WTC11 (cell line): ENCODE data around the gene PSMD4. TPM values are rescaled to one million over a fixed set of nuclear protein-coding genes. Genes with fewer than 3 reads are reported as not detected.
A peak's percentile ranks its signal among the peaks of the same experiment; 100 is the strongest.

ENCODE experiments used
- ATAC-seq: fragments of 200-7000 bp; cut with Tn5 transposase; 2 replicates; pipeline ENCODE4 v1.10.0; 2021; ENCODE audit warnings: mild to moderate bottlenecking, moderate library complexity
- CTCF ChIA-PET: fragments of 300-600 bp; sonication (Branson Sonifier 250); formaldehyde crosslinking; loops from one replicate; lab custom pipeline; 2021; ENCODE audit warnings: antibody characterized with exemption; lab: Charles Lee
- POLR2A ChIA-PET: fragments of 350-600 bp; sonication (Branson Sonifier 250); formaldehyde crosslinking; loops from one replicate; lab custom pipeline; 2021; ENCODE audit warnings: antibody characterized with exemption; lab: Charles Lee
- DNase-seq: peaks from one replicate; pipeline ENCODE4 v3.0.0; 2021; ENCODE audit warnings: low spot score
- H3K27ac Mint-ChIP-seq: 2 replicates; pipeline ENCODE4 v1.8.0; 2021; ENCODE audit warnings: mixed read lengths
- H3K27me3 Mint-ChIP-seq: 2 replicates; pipeline ENCODE4 v1.8.0; 2021; ENCODE audit warnings: low read depth, mild to moderate bottlenecking, moderate library complexity, mixed read lengths
- H3K36me3 Mint-ChIP-seq: 2 replicates; pipeline ENCODE4 v1.8.0; 2021; ENCODE audit warnings: mixed read lengths
- H3K4me1 Mint-ChIP-seq: 2 replicates; pipeline ENCODE4 v1.8.0; 2022; ENCODE audit warnings: mixed read lengths
- H3K4me3 Mint-ChIP-seq: 2 replicates; pipeline ENCODE4 v1.8.0; 2021; ENCODE audit warnings: mild to moderate bottlenecking, moderate library complexity, mixed read lengths
- H3K9me3 Mint-ChIP-seq: 2 replicates; pipeline ENCODE4 v1.8.0; 2021; ENCODE audit warnings: mixed read lengths
- AR ChIP-seq: fragments of 250-450 bp; sonication (Bioruptor Pico); IDR thresholded peaks from 2 replicates; pipeline ENCODE4 v1.9.0; 2021; ENCODE audit warnings: mild to moderate bottlenecking
- CREB1 ChIP-seq: sonication (generic); formaldehyde crosslinking; IDR thresholded peaks from 2 replicates; pipeline ENCODE4 v1.8.0; 2023; ENCODE audit warnings: mild to moderate bottlenecking, missing genetic modification reagents
- CREM ChIP-seq: sonication (generic); formaldehyde crosslinking; IDR thresholded peaks from 2 replicates; pipeline ENCODE4 v1.8.1; 2022; ENCODE audit warnings: mild to moderate bottlenecking, missing genetic modification reagents, moderate library complexity
- ELF4 ChIP-seq: sonication (generic); formaldehyde crosslinking; IDR thresholded peaks from 2 replicates; pipeline ENCODE4 v1.8.1; 2022; ENCODE audit warnings: low read depth, mild to moderate bottlenecking, moderate library complexity, missing genetic modification reagents
- FOXK1 ChIP-seq: sonication (generic); formaldehyde crosslinking; IDR thresholded peaks from 2 replicates; pipeline ENCODE4 v1.8.0; 2022; ENCODE audit warnings: mild to moderate bottlenecking, moderate library complexity, missing genetic modification reagents
- FOXP1 ChIP-seq: sonication (generic); formaldehyde crosslinking; IDR thresholded peaks from 2 replicates; pipeline ENCODE4 v1.8.0; 2022; ENCODE audit warnings: missing genetic modification reagents, mild to moderate bottlenecking, moderate library complexity, borderline replicate concordance
- HMGA2 ChIP-seq: fragments of 250-450 bp; sonication (Bioruptor Pico); IDR thresholded peaks from 2 replicates; pipeline ENCODE4 v1.4.0; 2021; ENCODE audit warnings: mild to moderate bottlenecking, moderate library complexity
- MLX ChIP-seq: sonication (generic); formaldehyde crosslinking; IDR thresholded peaks from 2 replicates; pipeline ENCODE4 v1.8.1; 2023; ENCODE audit warnings: mild to moderate bottlenecking, missing genetic modification reagents, moderate library complexity
- NR1H2 ChIP-seq: sonication (generic); formaldehyde crosslinking; IDR thresholded peaks from 2 replicates; pipeline ENCODE4 v1.9.0; 2021; ENCODE audit warnings: mild to moderate bottlenecking, moderate library complexity, missing genetic modification reagents
- NR2C2 ChIP-seq: sonication (generic); formaldehyde crosslinking; IDR thresholded peaks from 2 replicates; pipeline ENCODE4 v1.8.0; 2022; ENCODE audit warnings: mild to moderate bottlenecking, missing genetic modification reagents
- OVOL2 ChIP-seq: fragments of 250-450 bp; sonication (Bioruptor Pico); IDR thresholded peaks from 2 replicates; pipeline ENCODE4 v1.9.0; 2021; ENCODE audit warnings: mild to moderate bottlenecking, borderline replicate concordance
- TEAD1 ChIP-seq: sonication (generic); formaldehyde crosslinking; IDR thresholded peaks from 2 replicates; pipeline ENCODE4 v1.8.0; 2022; ENCODE audit warnings: mild to moderate bottlenecking, missing genetic modification reagents
- ZBTB21 ChIP-seq: sonication (generic); formaldehyde crosslinking; IDR thresholded peaks from 2 replicates; pipeline ENCODE4 v1.8.1; 2023; ENCODE audit warnings: mild to moderate bottlenecking, missing genetic modification reagents, borderline replicate concordance
- ZNF121 ChIP-seq: sonication (generic); formaldehyde crosslinking; IDR thresholded peaks from 2 replicates; pipeline ENCODE4 v1.8.0; 2023; ENCODE audit warnings: missing genetic modification reagents
- ZNF219 ChIP-seq: sonication (generic); formaldehyde crosslinking; IDR thresholded peaks from 2 replicates; pipeline ENCODE4 v1.8.0; 2023; ENCODE audit warnings: missing genetic modification reagents, mild to moderate bottlenecking, borderline replicate concordance
- ZNF396 ChIP-seq: fragments of 250-450 bp; sonication (Bioruptor Pico); IDR thresholded peaks from 2 replicates; pipeline ENCODE4 v1.8.0; 2021; ENCODE audit warnings: mild to moderate bottlenecking, moderate library complexity, borderline replicate concordance
- ZNF671 ChIP-seq: fragments of 250-450 bp; sonication (Bioruptor Pico); IDR thresholded peaks from 2 replicates; pipeline ENCODE4 v1.8.0; 2021; ENCODE audit warnings: mild to moderate bottlenecking
- total RNA-seq: library from RNA; stranded (reverse); gene quantifications from 3 replicates; pipeline ENCODE4 v1.2.3, GENCODE V29; 2021
- TF ChIP-seq, protein P1 (sequence below): sonication (generic); formaldehyde crosslinking; IDR thresholded peaks from 2 replicates; pipeline ENCODE4 v1.8.0; 2023; ENCODE audit warnings: missing genetic modification reagents, mild to moderate bottlenecking, borderline replicate concordance
- TF ChIP-seq, protein P2 (sequence below): sonication (generic); formaldehyde crosslinking; IDR thresholded peaks from 2 replicates; pipeline ENCODE4 v1.8.0; 2022; ENCODE audit warnings: mild to moderate bottlenecking, missing genetic modification reagents

The PSMD4 gene
- total RNA-seq, 1 experiment from 2014 or later, result 202 TPM

- Mint-ChIP-seq H3K36me3 (peaks cover 33% of the 10 kb centered on the region), H3K9me3 (no peaks in the 10 kb centered on the region), H3K27me3 (no peaks in the 10 kb centered on the region), H3K4me3 (no peak overlapping the region), H3K4me1 (peaks cover 6% of the 10 kb centered on the region), H3K27ac (peak overlapping the region; percentile 78)
- TF ChIP-seq ZBTB21 (no peak), FOXK1 (CRISPR knock-in tag) (no peak), OVOL2 (CRISPR knock-in tag) (no peak)
- CTCF ChIA-PET, result interaction anchor here (1.0 to 1.2 kb wide), 3 partner anchors 30 to 122 kb away, joined by 3 to 6 read pairs (median 4); no protein-coding TSS in a partner anchor
- POLR2A ChIA-PET, result interaction anchor here (0.6 kb wide), 1 partner anchor 869 kb away, joined by 3 read pairs; no protein-coding TSS in a partner anchor
- DNase-seq (no peak), ATAC-seq (no peak)
These were observed 32.4 kb upstream of the PSMD4 start for GRCh38 chr1:151222130-151222529.

DNA sequence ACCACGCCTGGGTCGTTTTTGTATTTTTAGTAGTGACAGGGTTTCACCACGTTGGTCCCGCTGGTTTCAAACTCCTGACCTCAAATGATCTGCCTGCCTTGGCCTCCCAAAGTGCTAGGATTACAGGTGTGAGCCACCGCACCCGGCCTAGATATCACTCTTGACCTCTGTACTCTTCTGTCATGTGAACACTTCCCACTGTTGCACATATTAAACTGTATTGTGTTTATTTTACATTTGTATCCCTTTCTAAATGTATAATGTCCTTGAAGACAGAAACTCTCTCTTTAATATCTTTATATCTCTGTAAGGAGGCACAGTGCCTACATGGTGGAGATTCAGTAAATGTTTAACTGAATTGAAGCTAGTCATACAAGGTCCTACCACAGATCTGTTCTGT, 19.3 kb upstream of the PSMD4 start:
- no peak overlapping the region for H3K4me3 Mint-ChIP-seq
- ChIA-PET CTCF (interaction anchor here (1.0 kb wide), 1 partner anchor 16 kb away, joined by 3 read pairs; no protein-coding TSS in a partner anchor), POLR2A (no interaction called here)
- no peaks in the 10 kb centered on the region for H3K9me3 Mint-ChIP-seq
- H3K36me3 Mint-ChIP-seq, result peaks cover 88% of the 10 kb centered on the region
- peak overlapping the region; percentile 36; the same call in 1 of the 2 replicates for H3K27ac Mint-ChIP-seq
- TF ChIP-seq ZNF219 (CRISPR knock-in tag) (no peak), ZNF671 (CRISPR knock-in tag) (no peak), MLX (CRISPR knock-in tag) (no peak), ELF4 (no peak), NR1H2 (CRISPR knock-in tag) (no peak), HMGA2 (CRISPR knock-in tag) (no peak)
- TF ChIP-seq, protein P1, sequence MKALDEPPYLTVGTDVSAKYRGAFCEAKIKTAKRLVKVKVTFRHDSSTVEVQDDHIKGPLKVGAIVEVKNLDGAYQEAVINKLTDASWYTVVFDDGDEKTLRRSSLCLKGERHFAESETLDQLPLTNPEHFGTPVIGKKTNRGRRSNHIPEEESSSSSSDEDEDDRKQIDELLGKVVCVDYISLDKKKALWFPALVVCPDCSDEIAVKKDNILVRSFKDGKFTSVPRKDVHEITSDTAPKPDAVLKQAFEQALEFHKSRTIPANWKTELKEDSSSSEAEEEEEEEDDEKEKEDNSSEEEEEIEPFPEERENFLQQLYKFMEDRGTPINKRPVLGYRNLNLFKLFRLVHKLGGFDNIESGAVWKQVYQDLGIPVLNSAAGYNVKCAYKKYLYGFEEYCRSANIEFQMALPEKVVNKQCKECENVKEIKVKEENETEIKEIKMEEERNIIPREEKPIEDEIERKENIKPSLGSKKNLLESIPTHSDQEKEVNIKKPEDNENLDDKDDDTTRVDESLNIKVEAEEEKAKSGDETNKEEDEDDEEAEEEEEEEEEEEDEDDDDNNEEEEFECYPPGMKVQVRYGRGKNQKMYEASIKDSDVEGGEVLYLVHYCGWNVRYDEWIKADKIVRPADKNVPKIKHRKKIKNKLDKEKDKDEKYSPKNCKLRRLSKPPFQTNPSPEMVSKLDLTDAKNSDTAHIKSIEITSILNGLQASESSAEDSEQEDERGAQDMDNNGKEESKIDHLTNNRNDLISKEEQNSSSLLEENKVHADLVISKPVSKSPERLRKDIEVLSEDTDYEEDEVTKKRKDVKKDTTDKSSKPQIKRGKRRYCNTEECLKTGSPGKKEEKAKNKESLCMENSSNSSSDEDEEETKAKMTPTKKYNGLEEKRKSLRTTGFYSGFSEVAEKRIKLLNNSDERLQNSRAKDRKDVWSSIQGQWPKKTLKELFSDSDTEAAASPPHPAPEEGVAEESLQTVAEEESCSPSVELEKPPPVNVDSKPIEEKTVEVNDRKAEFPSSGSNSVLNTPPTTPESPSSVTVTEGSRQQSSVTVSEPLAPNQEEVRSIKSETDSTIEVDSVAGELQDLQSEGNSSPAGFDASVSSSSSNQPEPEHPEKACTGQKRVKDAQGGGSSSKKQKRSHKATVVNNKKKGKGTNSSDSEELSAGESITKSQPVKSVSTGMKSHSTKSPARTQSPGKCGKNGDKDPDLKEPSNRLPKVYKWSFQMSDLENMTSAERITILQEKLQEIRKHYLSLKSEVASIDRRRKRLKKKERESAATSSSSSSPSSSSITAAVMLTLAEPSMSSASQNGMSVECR (CRISPR knock-in tag), result no peak
- no peaks in the 10 kb centered on the region for H3K4me1 Mint-ChIP-seq
- ATAC-seq (no peak), DNase-seq (no peak)
- H3K27me3 Mint-ChIP-seq, result no peaks in the 10 kb centered on the region

DNA sequence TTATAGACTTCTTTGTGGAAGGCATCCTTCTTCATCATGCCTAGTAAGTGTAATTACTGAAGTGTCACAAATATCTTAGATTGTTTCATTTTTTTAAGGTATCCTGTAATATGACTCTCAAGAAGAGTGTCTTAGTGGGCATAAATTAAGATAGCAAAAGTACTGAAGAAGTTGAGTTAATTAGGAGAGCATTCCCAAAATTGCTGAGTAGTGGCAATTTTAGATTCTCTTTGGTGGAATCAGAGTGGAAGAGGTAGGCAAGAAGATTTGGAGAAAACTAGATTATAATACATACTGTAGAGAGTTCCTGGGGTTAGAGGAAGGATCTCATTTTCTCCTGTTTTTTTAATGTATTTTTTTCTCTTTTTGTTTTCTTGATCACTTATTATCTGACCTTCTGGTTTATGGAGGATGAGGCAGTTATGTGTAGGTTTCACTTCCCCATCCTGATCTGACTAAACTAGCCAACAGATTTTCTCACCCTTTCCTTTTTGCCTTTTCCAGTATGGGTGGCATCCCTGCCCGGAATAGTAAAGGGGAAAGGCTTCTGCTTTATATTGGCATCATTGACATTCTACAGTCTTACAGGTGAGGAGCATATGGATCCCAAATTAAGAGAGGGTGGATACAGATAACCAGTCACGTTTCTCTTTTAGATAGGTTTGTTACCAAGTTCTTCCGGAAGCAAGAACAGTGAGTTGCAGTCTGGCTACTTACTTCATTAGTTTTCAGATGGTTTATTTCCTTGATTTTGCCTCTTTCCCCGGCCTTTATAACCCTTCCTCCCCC, 16.7 kb upstream of the PSMD4 start:
- peaks cover 84% of the 10 kb centered on the region for H3K36me3 Mint-ChIP-seq
- ATAC-seq (no peak), DNase-seq (no peak)
- H3K27ac Mint-ChIP-seq, result no peak overlapping the region
- ChIA-PET CTCF (interaction anchor here (1.5 kb wide), 1 partner anchor 14 kb away, joined by 3 read pairs; no protein-coding TSS in a partner anchor), POLR2A (no interaction called here)
- H3K4me1 Mint-ChIP-seq, result no peaks in the 10 kb centered on the region
- no peak overlapping the region for H3K4me3 Mint-ChIP-seq
- no peaks in the 10 kb centered on the region for H3K27me3 Mint-ChIP-seq
- no peaks in the 10 kb centered on the region for H3K9me3 Mint-ChIP-seq
- TF ChIP-seq TEAD1 (CRISPR knock-in tag) (no peak), AR (CRISPR knock-in tag) (no peak), CREM (CRISPR knock-in tag) (no peak), ZNF396 (CRISPR knock-in tag) (no peak), NR2C2 (CRISPR knock-in tag) (no peak), FOXP1 (CRISPR knock-in tag) (no peak), ZNF121 (CRISPR knock-in tag) (no peak), CREB1 (CRISPR knock-in tag) (no peak)
- TF ChIP-seq, protein P2, sequence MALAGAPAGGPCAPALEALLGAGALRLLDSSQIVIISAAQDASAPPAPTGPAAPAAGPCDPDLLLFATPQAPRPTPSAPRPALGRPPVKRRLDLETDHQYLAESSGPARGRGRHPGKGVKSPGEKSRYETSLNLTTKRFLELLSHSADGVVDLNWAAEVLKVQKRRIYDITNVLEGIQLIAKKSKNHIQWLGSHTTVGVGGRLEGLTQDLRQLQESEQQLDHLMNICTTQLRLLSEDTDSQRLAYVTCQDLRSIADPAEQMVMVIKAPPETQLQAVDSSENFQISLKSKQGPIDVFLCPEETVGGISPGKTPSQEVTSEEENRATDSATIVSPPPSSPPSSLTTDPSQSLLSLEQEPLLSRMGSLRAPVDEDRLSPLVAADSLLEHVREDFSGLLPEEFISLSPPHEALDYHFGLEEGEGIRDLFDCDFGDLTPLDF (CRISPR knock-in tag), result no peak
